ENCODE results near the gene FIGN. TPM values are rescaled to one million over a fixed set of nuclear protein-coding genes. Genes with fewer than 3 reads are reported as not detected.

FIGN gene
- not detected for total RNA-seq
- polyA plus RNA-seq = not detected

GRCh38 chr2:163735685-163736432 is at the start of gene FIGN:
FIGN (minus strand) TSS chr2:163736008; CDS start chr2:163734927, 1,081 bp downstream.
- Histone ChIP-seq H3K4me3 (ENCODE audit: low read length in 2 of 2) (no peak within 1 kb of the TSS), H3K27ac (ENCODE audit: low read depth, low read length) (no peak within 1 kb of the TSS), H3K9me3 (ENCODE audit: control insufficient read depth in 1 of 2, low read length in 2 of 2) (no peaks in the 10 kb centered on the region), H3K4me1 (ENCODE audit: insufficient read depth, low read length) (no peaks in the 10 kb centered on the region), H3K36me3 (ENCODE audit: insufficient read depth, low read length) (no peaks in the 10 kb centered on the region), H3K27me3 (ENCODE audit: insufficient read depth, low read length) (no peaks in the 10 kb centered on the region)
- H3K4me1 Mint-ChIP-seq = peaks cover 0 to 6% (median 4%) of the 10 kb centered on the region in 4 donors
- no peak for DNase-seq
- H3K27me3 Mint-ChIP-seq = peaks cover 14 to 16% of the 10 kb centered on the region in 2 donors
- intact Hi-C loops (cut with micrococcal nuclease) = no loop called here
- no peak within 1 kb of the TSS for H3K27ac Mint-ChIP-seq
- H3K9me3 Mint-ChIP-seq = peaks cover 0 to 14% (median 4%) of the 10 kb centered on the region in 8 donors
- peak within 1 kb of the TSS in 4 of 8 donors; percentile 7 to 60 (median 32) for H3K4me3 Mint-ChIP-seq
- CTCF ChIA-PET (ENCODE audit: partially characterized antibody) = no interaction called here
- H3K36me3 Mint-ChIP-seq = no peaks in the 10 kb centered on the region
- POLR2A ChIA-PET (ENCODE audit: partially characterized antibody) = no interaction called here

- Mint-ChIP-seq H3K4me3 (no peak overlapping the region), H3K4me1 (no peaks in the 10 kb centered on the region), H3K27ac (no peak overlapping the region), H3K27me3 (no peaks in the 10 kb centered on the region), H3K36me3 (no peaks in the 10 kb centered on the region), H3K9me3 (peaks cover 0 to 9% (median 2%) of the 10 kb centered on the region in 8 donors)
- DNase-seq = no peak
- no peak overlapping the region for H3K27ac ChIP-seq (ENCODE audit: low read depth, low read length)
- intact Hi-C loops (cut with micrococcal nuclease) = no loop called here
- no peaks in the 10 kb centered on the region for H3K9me3 ChIP-seq (ENCODE audit: control insufficient read depth in 1 of 2, low read length in 2 of 2)
- H3K4me3 ChIP-seq (ENCODE audit: low read length in 2 of 2) = no peak overlapping the region
- ChIA-PET CTCF (ENCODE audit: partially characterized antibody) (no interaction called here), POLR2A (ENCODE audit: partially characterized antibody) (no interaction called here)
- H3K27me3 ChIP-seq (ENCODE audit: insufficient read depth, low read length) = no peaks in the 10 kb centered on the region
- no peaks in the 10 kb centered on the region for H3K4me1 ChIP-seq (ENCODE audit: insufficient read depth, low read length)
- H3K36me3 ChIP-seq (ENCODE audit: insufficient read depth, low read length) = no peaks in the 10 kb centered on the region
Measured at GRCh38 chr2:163785162-163785561, 49.4 kb upstream of the FIGN start.

GRCh38 chr2:163779970-163780597 is 44.3 kb upstream of the FIGN start:
- Mint-ChIP-seq H3K4me3 (no peak overlapping the region), H3K9me3 (peaks cover 0 to 15% (median 4%) of the 10 kb centered on the region in 8 donors), H3K27ac (no peak overlapping the region), H3K36me3 (no peaks in the 10 kb centered on the region), H3K4me1 (no peaks in the 10 kb centered on the region), H3K27me3 (no peaks in the 10 kb centered on the region)
- Histone ChIP-seq H3K27ac (ENCODE audit: low read depth, low read length) (no peak overlapping the region), H3K36me3 (ENCODE audit: insufficient read depth, low read length) (no peaks in the 10 kb centered on the region), H3K4me1 (ENCODE audit: insufficient read depth, low read length) (no peaks in the 10 kb centered on the region), H3K27me3 (ENCODE audit: insufficient read depth, low read length) (no peaks in the 10 kb centered on the region), H3K4me3 (ENCODE audit: low read length in 2 of 2) (no peak overlapping the region), H3K9me3 (ENCODE audit: control insufficient read depth in 1 of 2, low read length in 2 of 2) (peaks cover 0 to 5% of the 10 kb centered on the region in 2 donors)
- DNase-seq = no peak
- intact Hi-C loops (cut with micrococcal nuclease) = no loop called here
- ChIA-PET CTCF (ENCODE audit: partially characterized antibody) (no interaction called here), POLR2A (ENCODE audit: partially characterized antibody) (no interaction called here)

GRCh38 chr2:163778045-163778781 is 42.4 kb upstream of the FIGN start:
- no peaks in the 10 kb centered on the region for H3K4me1 Mint-ChIP-seq
- peaks cover 0 to 5% of the 10 kb centered on the region in 2 donors for H3K9me3 ChIP-seq (ENCODE audit: control insufficient read depth in 1 of 2, low read length in 2 of 2)
- intact Hi-C loops (cut with micrococcal nuclease) = no loop called here
- no peak overlapping the region for H3K27ac ChIP-seq (ENCODE audit: low read depth, low read length)
- no peak overlapping the region for H3K4me3 Mint-ChIP-seq
- no peaks in the 10 kb centered on the region for H3K27me3 ChIP-seq (ENCODE audit: insufficient read depth, low read length)
- H3K9me3 Mint-ChIP-seq = peaks cover 0 to 15% (median 4%) of the 10 kb centered on the region in 8 donors
- no peaks in the 10 kb centered on the region for H3K4me1 ChIP-seq (ENCODE audit: insufficient read depth, low read length)
- no peaks in the 10 kb centered on the region for H3K27me3 Mint-ChIP-seq
- H3K4me3 ChIP-seq (ENCODE audit: low read length in 2 of 2) = no peak overlapping the region
- POLR2A ChIA-PET (ENCODE audit: partially characterized antibody) = no interaction called here
- H3K27ac Mint-ChIP-seq = no peak overlapping the region
- CTCF ChIA-PET (ENCODE audit: partially characterized antibody) = no interaction called here
- H3K36me3 Mint-ChIP-seq = no peaks in the 10 kb centered on the region
- no peaks in the 10 kb centered on the region for H3K36me3 ChIP-seq (ENCODE audit: insufficient read depth, low read length)
- no peak for DNase-seq

- no peaks in the 10 kb centered on the region for H3K4me1 ChIP-seq (ENCODE audit: insufficient read depth, low read length)
- no peak overlapping the region for H3K27ac ChIP-seq (ENCODE audit: low read depth, low read length)
- no peak overlapping the region for H3K4me3 ChIP-seq (ENCODE audit: low read length in 2 of 2)
- Mint-ChIP-seq H3K36me3 (no peaks in the 10 kb centered on the region), H3K4me3 (no peak overlapping the region), H3K27ac (no peak overlapping the region), H3K27me3 (no peaks in the 10 kb centered on the region), H3K9me3 (peaks cover 0 to 25% (median 7%) of the 10 kb centered on the region in 8 donors), H3K4me1 (no peaks in the 10 kb centered on the region)
- ChIA-PET POLR2A (ENCODE audit: partially characterized antibody) (no interaction called here), CTCF (ENCODE audit: partially characterized antibody) (no interaction called here)
- peaks cover 0 to 5% of the 10 kb centered on the region in 2 donors for H3K9me3 ChIP-seq (ENCODE audit: control insufficient read depth in 1 of 2, low read length in 2 of 2)
- H3K36me3 ChIP-seq (ENCODE audit: insufficient read depth, low read length) = no peaks in the 10 kb centered on the region
- intact Hi-C loops (cut with micrococcal nuclease) = no loop called here
- no peaks in the 10 kb centered on the region for H3K27me3 ChIP-seq (ENCODE audit: insufficient read depth, low read length)
- DNase-seq = no peak
Measured at GRCh38 chr2:163775304-163775703, 39.5 kb upstream of the FIGN start.

GRCh38 chr2:163774862-163775261 is 39.1 kb upstream of the FIGN start:
- ChIA-PET POLR2A (ENCODE audit: partially characterized antibody) (no interaction called here), CTCF (ENCODE audit: partially characterized antibody) (no interaction called here)
- Histone ChIP-seq H3K4me1 (ENCODE audit: insufficient read depth, low read length) (no peaks in the 10 kb centered on the region), H3K9me3 (ENCODE audit: control insufficient read depth in 1 of 2, low read length in 2 of 2) (peaks cover 0 to 5% of the 10 kb centered on the region in 2 donors), H3K4me3 (ENCODE audit: low read length in 2 of 2) (no peak overlapping the region), H3K27ac (ENCODE audit: low read depth, low read length) (no peak overlapping the region), H3K27me3 (ENCODE audit: insufficient read depth, low read length) (no peaks in the 10 kb centered on the region), H3K36me3 (ENCODE audit: insufficient read depth, low read length) (no peaks in the 10 kb centered on the region)
- no peak overlapping the region for H3K27ac Mint-ChIP-seq
- no peak overlapping the region for H3K4me3 Mint-ChIP-seq
- intact Hi-C loops (cut with micrococcal nuclease) = no loop called here
- no peaks in the 10 kb centered on the region for H3K4me1 Mint-ChIP-seq
- H3K27me3 Mint-ChIP-seq = no peaks in the 10 kb centered on the region
- peaks cover 0 to 25% (median 7%) of the 10 kb centered on the region in 8 donors for H3K9me3 Mint-ChIP-seq
- no peak for DNase-seq
- H3K36me3 Mint-ChIP-seq = no peaks in the 10 kb centered on the region

GRCh38 chr2:163773276-163773675 is 37.5 kb upstream of the FIGN start:
- no peak overlapping the region for H3K4me3 Mint-ChIP-seq
- no peak overlapping the region for H3K27ac Mint-ChIP-seq
- no peak for DNase-seq
- intact Hi-C loops (cut with micrococcal nuclease) = no loop called here
- Histone ChIP-seq H3K36me3 (ENCODE audit: insufficient read depth, low read length) (no peaks in the 10 kb centered on the region), H3K4me1 (ENCODE audit: insufficient read depth, low read length) (no peaks in the 10 kb centered on the region), H3K4me3 (ENCODE audit: low read length in 2 of 2) (no peak overlapping the region), H3K27ac (ENCODE audit: low read depth, low read length) (no peak overlapping the region), H3K27me3 (ENCODE audit: insufficient read depth, low read length) (no peaks in the 10 kb centered on the region), H3K9me3 (ENCODE audit: control insufficient read depth in 1 of 2, low read length in 2 of 2) (peaks cover 0 to 4% of the 10 kb centered on the region in 2 donors)
- CTCF ChIA-PET (ENCODE audit: partially characterized antibody) = interaction anchor here (0.7 kb wide), 1 partner anchor 1126 kb away, joined by 3 read pairs; no protein-coding TSS in a partner anchor
- no peaks in the 10 kb centered on the region for H3K4me1 Mint-ChIP-seq
- POLR2A ChIA-PET (ENCODE audit: partially characterized antibody) = no interaction called here
- peaks cover 0 to 25% (median 6%) of the 10 kb centered on the region in 8 donors for H3K9me3 Mint-ChIP-seq
- H3K27me3 Mint-ChIP-seq = no peaks in the 10 kb centered on the region
- no peaks in the 10 kb centered on the region for H3K36me3 Mint-ChIP-seq

Data from CD4-positive, alpha-beta memory T cell (primary cell).